Naive B cell (primary cell): Measurements from ENCODE around the gene MPL. TPM values are rescaled to one million over a fixed set of nuclear protein-coding genes. Genes with fewer than 3 reads are reported as not detected.
A peak's percentile ranks its signal among the peaks of the same experiment; 100 is the strongest.

ENCODE experiments used
- ATAC-seq, 2 donors: fragments of 150-1000 bp; cut with Tn5 transposase; 2 replicates each; pipeline ENCODE4 v1.10.0; 2021; ENCODE audit warnings: low read depth in 2 of 2, mild to moderate bottlenecking in 2 of 2, moderate library complexity in 2 of 2
- DNase-seq: peaks from one replicate; pipeline ENCODE4 v3.0.0; 2022
- H3K27ac Mint-ChIP-seq, 6 donors: one replicate each; pipeline ENCODE4 v1.8.0; 2020 to 2022; ENCODE audit warnings: mild to moderate bottlenecking in 6 of 6, mixed read lengths in 6 of 6, moderate library complexity in 5 of 6, inconsistent platforms in 2 of 6
- H3K27me3 Mint-ChIP-seq, 3 donors: one replicate each; pipeline ENCODE4 v1.8.0; 2021 to 2022; ENCODE audit warnings: mixed read lengths in 3 of 3, mild to moderate bottlenecking in 1 of 3
- H3K36me3 Mint-ChIP-seq, 2 donors: one replicate each; pipeline ENCODE4 v1.8.0; 2020 to 2022; ENCODE audit warnings: mixed read lengths in 2 of 2, inconsistent platforms in 1 of 2, mild to moderate bottlenecking in 1 of 2
- H3K4me1 Mint-ChIP-seq, 3 donors: one replicate each; pipeline ENCODE4 v1.8.0; 2020 to 2022; ENCODE audit warnings: mixed read lengths in 3 of 3, inconsistent platforms in 1 of 3, mild to moderate bottlenecking in 1 of 3, moderate library complexity in 1 of 3
- H3K4me3 Mint-ChIP-seq, 8 donors: one replicate each; pipeline ENCODE4 v1.8.0; 2020 to 2022; ENCODE audit warnings: mild to moderate bottlenecking in 8 of 8, mixed read lengths in 8 of 8, moderate library complexity in 8 of 8, inconsistent platforms in 2 of 8
- H3K9me3 Mint-ChIP-seq, 7 donors: one replicate each; pipeline ENCODE4 v1.8.0; 2020 to 2022; ENCODE audit warnings: mixed read lengths in 7 of 7, mild to moderate bottlenecking in 5 of 7, inconsistent platforms in 2 of 7, moderate library complexity in 1 of 7
- polyA plus RNA-seq, 6 donors: library from polyadenylated mRNA; unstranded; fragments of 300-500 nt; fragmentation: Illumina TruSeq; gene quantifications; one replicate each; pipeline ENCODE4 v1.2.3, GENCODE V29; 2021; ENCODE audit warnings: low read depth in 6 of 6

Gene MPL
- polyA plus RNA-seq, 6 donors from 2014 or later, result 0.32 TPM; not detected in 5

DNA sequence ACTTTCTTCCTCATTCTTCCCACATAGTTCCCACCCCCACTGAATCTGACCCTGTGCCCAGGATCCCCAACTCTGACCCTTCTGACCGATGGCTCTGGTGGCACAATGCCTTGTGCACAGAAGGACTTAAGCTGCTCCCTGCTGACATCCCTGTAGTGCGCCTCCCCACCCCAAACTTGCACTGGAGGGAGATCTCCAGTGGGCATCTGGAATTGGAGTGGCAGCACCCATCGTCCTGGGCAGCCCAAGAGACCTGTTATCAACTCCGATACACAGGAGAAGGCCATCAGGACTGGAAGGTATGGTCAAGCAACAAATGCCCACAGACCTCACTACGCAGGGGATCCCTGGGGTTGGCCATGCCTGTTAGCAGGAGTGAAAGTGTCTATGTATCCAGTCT, 9.0 kb downstream of the MPL start:
- no peaks in the 10 kb centered on the region for H3K36me3 Mint-ChIP-seq
- H3K27ac Mint-ChIP-seq, result peak overlapping the region in 1 of 6 donors; percentile 93
- H3K9me3 Mint-ChIP-seq, result no peaks in the 10 kb centered on the region
- no peaks in the 10 kb centered on the region for H3K27me3 Mint-ChIP-seq
- no peak overlapping the region for H3K4me3 Mint-ChIP-seq
- no peak for DNase-seq
- H3K4me1 Mint-ChIP-seq, result peaks cover 7 to 19% (median 7%) of the 10 kb centered on the region in 3 donors
- no peak for ATAC-seq

DNA sequence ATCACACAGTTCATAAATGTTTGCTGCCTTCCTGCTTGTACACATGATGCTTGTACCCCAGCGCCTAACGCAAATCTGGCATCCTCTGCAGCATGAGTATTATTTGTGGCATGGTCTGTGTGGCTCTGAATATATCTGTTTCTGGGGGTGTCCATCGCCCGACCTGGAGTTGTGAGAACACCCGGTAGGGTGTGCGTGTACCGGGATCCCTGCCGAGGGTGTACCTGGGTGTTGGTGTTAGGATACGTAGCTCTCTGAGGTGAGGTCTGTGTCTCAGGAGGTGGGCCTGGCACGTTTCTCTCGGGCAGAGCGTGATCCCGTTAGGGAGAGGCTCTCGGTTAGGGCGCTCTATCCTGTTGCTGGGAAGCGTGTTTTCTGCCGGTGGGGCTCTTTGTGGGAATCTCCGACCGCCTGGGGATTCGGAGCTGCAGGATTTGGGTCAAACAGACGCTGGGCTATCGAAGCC, 10.8 kb downstream of the MPL start:
- Mint-ChIP-seq H3K27ac (peak overlapping the region in 3 of 6 donors; percentile 36 to 93 (median 60)), H3K9me3 (no peaks in the 10 kb centered on the region), H3K4me3 (peak overlapping the region in 5 of 8 donors; percentile 19 to 87 (median 32)), H3K36me3 (no peaks in the 10 kb centered on the region), H3K27me3 (no peaks in the 10 kb centered on the region), H3K4me1 (peaks cover 7 to 19% (median 7%) of the 10 kb centered on the region in 3 donors)
- ATAC-seq, result no peak
- DNase-seq, result no peak

DNA sequence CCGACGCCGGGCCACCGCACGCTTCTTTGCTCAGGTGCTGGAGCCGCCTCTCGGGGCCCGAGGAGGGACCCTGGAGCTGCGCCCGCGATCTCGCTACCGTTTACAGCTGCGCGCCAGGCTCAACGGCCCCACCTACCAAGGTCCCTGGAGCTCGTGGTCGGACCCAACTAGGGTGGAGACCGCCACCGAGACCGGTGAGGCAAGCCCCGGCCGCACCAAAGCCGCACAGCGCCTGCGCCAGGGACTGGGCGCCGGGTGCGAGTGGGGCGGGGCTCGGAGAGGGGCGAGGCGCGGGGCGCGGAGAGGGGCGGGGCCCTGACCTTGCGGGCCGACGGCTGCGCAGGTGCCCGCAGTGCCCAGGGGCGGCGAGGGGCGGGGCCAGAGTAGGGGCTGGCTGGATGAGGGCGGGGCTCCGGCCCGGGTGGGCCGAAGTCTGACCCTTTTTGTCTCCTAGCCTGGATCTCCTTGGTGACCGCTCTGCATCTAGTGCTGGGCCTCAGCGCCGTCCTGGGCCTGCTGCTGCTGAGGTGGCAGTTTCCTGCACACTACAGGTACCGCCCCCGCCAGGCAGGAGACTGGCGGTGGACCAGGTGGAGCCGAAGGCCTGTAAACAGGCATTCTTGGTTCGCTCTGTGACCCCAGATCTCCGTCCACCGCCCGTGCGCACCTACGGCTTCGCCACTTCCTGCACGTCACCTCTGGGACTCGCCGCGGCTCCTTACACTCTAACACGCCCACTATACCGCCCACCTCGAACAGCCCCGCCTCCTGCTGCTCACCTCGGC, 11.4 kb downstream of the MPL start:
- DNase-seq (peak; percentile 77), ATAC-seq (peak; percentile 91 to 93)
- H3K9me3 Mint-ChIP-seq, result no peaks in the 10 kb centered on the region
- H3K4me1 Mint-ChIP-seq, result peaks cover 7 to 19% (median 7%) of the 10 kb centered on the region in 3 donors
- no peaks in the 10 kb centered on the region for H3K36me3 Mint-ChIP-seq
- peak overlapping the region; percentile 89 to 97 (median 92) for H3K27ac Mint-ChIP-seq
- H3K27me3 Mint-ChIP-seq, result no peaks in the 10 kb centered on the region
- peak overlapping the region; percentile 64 to 94 (median 87) for H3K4me3 Mint-ChIP-seq

DNA sequence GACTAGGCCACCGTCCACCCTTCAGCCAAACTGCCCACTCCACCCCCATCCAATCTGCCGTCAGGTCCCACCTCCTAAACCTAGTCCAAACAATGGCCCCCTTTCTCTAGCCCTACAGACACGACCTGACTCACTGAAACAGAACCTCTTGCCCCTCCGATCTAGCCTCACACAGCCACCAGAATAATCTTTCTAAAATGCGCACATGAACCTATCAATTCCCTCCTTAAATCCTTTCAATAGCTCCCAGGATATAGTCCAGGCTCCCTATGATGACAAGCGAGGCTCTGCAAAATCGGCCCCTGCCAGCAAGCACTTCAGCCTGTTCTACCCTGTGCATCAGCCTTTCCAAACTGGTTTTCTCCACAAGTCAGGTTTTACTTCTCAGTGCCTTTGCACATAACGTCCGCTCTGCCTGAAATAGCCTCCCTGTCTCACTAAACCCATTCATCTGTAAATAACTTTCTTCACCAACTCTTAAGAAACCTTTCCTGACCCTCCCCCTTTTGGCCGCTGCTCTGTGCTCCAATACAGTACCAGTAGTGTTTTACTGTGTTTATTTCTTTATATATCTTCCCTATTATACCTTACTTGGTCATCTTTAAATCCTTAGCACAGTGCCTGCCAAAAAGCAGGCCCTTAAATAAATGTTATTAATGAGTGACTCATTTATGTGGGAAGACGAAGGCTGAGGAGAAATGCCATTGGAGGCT, 12.1 kb downstream of the MPL start:
- no peak for DNase-seq
- no peak for ATAC-seq

DNA sequence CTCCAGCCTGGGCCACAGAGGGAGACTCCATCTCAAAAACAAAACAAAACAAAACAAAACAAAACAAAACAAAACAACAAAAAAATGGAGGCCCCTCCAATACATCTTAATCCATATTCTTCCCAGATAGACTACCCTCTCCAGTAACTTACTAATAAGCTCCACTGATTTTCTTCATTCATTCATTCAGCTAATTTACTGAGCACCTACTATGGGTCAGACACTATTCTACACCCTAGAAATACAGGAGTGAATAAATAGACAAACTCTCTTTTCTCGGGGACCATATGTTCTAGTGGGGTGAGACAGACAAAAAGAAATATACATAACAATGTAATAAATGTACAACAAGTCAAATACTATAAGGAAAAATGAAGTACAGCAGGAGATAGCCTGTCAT, 13.4 kb downstream of the MPL start:
- ATAC-seq (no peak), DNase-seq (no peak)
- no peaks in the 10 kb centered on the region for H3K9me3 Mint-ChIP-seq
- H3K4me3 Mint-ChIP-seq, result peak overlapping the region in 2 of 8 donors; percentile 1 to 55
- H3K27ac Mint-ChIP-seq, result peak overlapping the region in 4 of 6 donors; percentile 3 to 93 (median 50)
- H3K36me3 Mint-ChIP-seq, result no peaks in the 10 kb centered on the region
- H3K27me3 Mint-ChIP-seq, result no peaks in the 10 kb centered on the region
- peaks cover 7 to 19% (median 7%) of the 10 kb centered on the region in 3 donors for H3K4me1 Mint-ChIP-seq

More for the DNA sequence above, 12.1 kb downstream of the MPL start:
- Mint-ChIP-seq H3K36me3 (no peaks in the 10 kb centered on the region), H3K4me1 (peaks cover 7 to 19% (median 7%) of the 10 kb centered on the region in 3 donors), H3K27me3 (no peaks in the 10 kb centered on the region), H3K27ac (peak overlapping the region; percentile 89 to 97 (median 92)), H3K9me3 (no peaks in the 10 kb centered on the region), H3K4me3 (peak overlapping the region; percentile 64 to 94 (median 87))

DNA sequence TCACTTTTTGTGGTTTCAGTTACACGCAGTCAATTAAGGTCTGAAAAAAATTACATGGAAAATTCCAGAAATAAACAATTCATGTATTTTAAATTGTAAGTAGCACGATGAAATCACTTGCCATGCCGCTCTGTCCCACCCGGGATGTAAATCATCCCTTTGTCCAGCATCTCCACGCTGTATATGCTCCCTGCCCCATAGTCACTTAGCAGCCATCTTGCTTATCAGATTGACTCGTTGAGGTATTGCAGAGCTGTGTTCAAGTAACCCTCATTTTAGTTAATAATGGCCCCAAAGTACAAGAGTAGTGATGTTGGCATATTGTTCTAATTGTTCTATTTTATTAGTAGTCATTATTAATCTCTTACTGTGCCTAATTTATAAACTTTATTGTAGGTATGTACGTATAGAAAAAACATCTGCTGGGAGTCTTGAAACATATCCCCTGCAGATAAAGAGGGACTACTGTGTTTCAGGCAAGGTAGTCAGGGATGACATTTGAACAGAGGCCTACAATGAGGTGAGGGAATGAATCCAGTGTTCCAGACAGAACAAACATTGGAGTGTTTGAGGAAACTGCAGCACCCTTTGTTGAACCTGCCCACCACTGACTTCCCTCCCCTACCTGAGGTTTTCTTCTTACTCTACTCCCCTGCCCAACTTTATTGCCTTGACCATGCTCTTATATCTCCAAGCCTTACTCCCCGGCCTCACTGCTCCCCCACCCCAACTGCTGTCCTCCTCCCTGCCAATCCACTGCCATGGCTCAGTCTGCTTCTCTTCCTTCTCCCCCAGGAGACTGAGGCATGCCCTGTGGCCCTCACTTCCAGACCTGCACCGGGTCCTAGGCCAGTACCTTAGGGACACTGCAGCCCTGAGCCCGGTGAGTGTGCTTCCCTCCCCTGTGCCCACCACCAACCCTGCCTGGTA, 14.1 kb downstream of the MPL start:
- Mint-ChIP-seq H3K27me3 (no peaks in the 10 kb centered on the region), H3K4me3 (peak overlapping the region in 1 of 8 donors; percentile 55), H3K36me3 (no peaks in the 10 kb centered on the region), H3K27ac (peak overlapping the region in 4 of 6 donors; percentile 31 to 93 (median 83)), H3K4me1 (peaks cover 7 to 19% (median 7%) of the 10 kb centered on the region in 3 donors), H3K9me3 (no peaks in the 10 kb centered on the region)
- DNase-seq (no peak), ATAC-seq (no peak)

DNA sequence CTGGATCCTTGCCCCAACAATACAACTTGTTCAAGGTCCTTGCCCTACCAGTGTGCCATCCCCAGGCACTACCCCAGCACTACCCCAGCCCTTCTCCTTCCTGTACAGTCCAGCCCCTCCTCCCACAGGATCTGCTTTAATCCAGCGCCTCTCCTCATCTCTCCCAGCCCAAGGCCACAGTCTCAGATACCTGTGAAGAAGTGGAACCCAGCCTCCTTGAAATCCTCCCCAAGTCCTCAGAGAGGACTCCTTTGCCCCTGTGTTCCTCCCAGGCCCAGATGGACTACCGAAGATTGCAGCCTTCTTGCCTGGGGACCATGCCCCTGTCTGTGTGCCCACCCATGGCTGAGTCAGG, 14.7 kb downstream of the MPL start:
- H3K4me3 Mint-ChIP-seq, result no peak overlapping the region
- H3K36me3 Mint-ChIP-seq, result no peaks in the 10 kb centered on the region
- ATAC-seq, result no peak
- no peaks in the 10 kb centered on the region for H3K27me3 Mint-ChIP-seq
- peaks cover 7 to 19% (median 7%) of the 10 kb centered on the region in 3 donors for H3K4me1 Mint-ChIP-seq
- H3K9me3 Mint-ChIP-seq, result no peaks in the 10 kb centered on the region
- DNase-seq, result no peak
- H3K27ac Mint-ChIP-seq, result peak overlapping the region in 4 of 6 donors; percentile 6 to 93 (median 73)

DNA sequence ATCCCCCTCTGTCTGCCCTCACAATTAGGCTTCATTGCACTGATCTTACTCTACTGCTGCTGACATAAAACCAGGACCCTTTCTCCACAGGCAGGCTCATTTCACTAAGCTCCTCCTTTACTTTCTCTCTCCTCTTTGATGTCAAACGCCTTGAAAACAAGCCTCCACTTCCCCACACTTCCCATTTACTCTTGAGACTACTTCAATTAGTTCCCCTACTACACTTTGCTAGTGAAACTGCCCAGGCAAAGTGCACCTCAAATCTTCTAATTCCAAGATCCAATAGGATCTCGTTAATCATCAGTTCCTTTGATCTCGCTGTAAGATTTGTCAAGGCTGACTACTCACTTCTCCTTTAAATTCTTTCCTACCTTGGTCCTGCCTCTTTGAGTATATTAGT, 15.3 kb downstream of the MPL start:
- Mint-ChIP-seq H3K36me3 (no peaks in the 10 kb centered on the region), H3K27ac (peak overlapping the region in 3 of 6 donors; percentile 65 to 93 (median 74)), H3K4me1 (peaks cover 7 to 18% (median 10%) of the 10 kb centered on the region in 3 donors), H3K27me3 (no peaks in the 10 kb centered on the region), H3K4me3 (peak overlapping the region in 1 of 8 donors; percentile 16), H3K9me3 (no peaks in the 10 kb centered on the region)
- DNase-seq, result no peak
- no peak for ATAC-seq

DNA sequence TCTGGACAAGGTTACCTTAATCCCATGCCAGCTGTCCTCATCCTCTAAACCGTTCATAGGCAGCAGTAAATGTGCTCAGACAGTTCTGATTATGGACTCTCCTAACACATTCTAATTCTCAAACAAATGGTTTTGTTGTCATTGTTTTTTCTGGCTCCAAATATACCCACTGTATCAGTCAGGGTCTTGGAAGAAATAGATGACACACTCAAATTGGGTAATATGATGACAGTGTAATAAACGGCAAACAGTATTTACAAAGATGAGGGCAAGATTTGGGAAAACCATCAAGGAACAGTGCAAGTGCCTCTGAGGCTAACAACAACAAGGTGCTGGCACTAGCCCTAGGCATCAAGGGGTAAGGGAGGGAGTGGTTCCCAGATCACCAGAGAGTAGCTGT, 16.9 kb downstream of the MPL start:
- ATAC-seq (no peak), DNase-seq (no peak)
- Mint-ChIP-seq H3K9me3 (no peaks in the 10 kb centered on the region), H3K4me3 (no peak overlapping the region), H3K27ac (peak overlapping the region in 1 of 6 donors; percentile 31), H3K27me3 (no peaks in the 10 kb centered on the region), H3K36me3 (no peaks in the 10 kb centered on the region), H3K4me1 (peaks cover 18 to 20% (median 19%) of the 10 kb centered on the region in 3 donors)

DNA sequence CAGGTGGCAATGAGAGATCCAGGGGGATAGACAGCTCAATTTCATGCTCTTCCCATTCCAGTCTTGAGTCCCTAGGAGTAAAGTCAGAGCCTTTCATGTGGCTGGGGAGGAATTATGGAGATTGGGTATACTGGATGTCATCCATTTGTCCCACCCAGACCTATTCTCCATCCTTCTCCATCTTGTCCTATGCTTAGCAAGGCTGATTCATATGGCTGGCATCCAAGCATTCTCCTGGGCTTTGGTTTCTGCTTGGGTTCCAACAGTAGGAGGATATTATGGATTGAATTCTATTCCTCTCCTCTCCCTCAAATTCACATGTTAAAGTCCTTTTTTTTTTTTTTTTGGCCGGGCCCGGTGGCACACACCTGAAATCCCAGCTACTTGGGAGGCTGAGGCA, 17.3 kb downstream of the MPL start:
- no peak overlapping the region for H3K4me3 Mint-ChIP-seq
- H3K27me3 Mint-ChIP-seq, result no peaks in the 10 kb centered on the region
- no peaks in the 10 kb centered on the region for H3K36me3 Mint-ChIP-seq
- ATAC-seq (no peak), DNase-seq (no peak)
- peak overlapping the region in 1 of 6 donors; percentile 31 for H3K27ac Mint-ChIP-seq
- H3K9me3 Mint-ChIP-seq, result no peaks in the 10 kb centered on the region
- peaks cover 17 to 21% (median 18%) of the 10 kb centered on the region in 3 donors for H3K4me1 Mint-ChIP-seq

DNA sequence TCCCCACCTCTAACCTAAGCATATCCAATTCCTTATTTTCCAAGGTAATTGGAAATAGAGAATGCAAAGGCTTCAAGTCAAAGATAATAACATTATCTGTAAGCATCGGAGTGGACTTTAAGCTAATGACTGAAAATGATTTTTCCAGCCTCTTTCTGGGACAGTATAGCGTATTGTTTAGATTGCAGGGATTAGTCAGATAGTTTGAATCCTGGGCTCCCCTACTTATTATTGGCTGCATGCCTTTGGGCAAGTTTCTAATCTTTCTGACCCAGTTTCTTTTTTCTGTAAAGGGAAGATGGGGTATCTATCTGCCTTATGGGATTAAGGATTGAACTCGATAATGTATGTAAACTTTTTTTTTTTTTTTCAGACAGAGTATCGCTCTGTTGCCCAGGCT, 19.6 kb downstream of the MPL start:
- Mint-ChIP-seq H3K4me3 (peak overlapping the region in 5 of 8 donors; percentile 20 to 96 (median 47)), H3K4me1 (peaks cover 13 to 22% (median 20%) of the 10 kb centered on the region in 3 donors), H3K9me3 (no peaks in the 10 kb centered on the region), H3K27me3 (no peaks in the 10 kb centered on the region), H3K27ac (no peak overlapping the region), H3K36me3 (peaks cover 0 to 11% of the 10 kb centered on the region in 2 donors)
- no peak for DNase-seq
- ATAC-seq, result no peak

DNA sequence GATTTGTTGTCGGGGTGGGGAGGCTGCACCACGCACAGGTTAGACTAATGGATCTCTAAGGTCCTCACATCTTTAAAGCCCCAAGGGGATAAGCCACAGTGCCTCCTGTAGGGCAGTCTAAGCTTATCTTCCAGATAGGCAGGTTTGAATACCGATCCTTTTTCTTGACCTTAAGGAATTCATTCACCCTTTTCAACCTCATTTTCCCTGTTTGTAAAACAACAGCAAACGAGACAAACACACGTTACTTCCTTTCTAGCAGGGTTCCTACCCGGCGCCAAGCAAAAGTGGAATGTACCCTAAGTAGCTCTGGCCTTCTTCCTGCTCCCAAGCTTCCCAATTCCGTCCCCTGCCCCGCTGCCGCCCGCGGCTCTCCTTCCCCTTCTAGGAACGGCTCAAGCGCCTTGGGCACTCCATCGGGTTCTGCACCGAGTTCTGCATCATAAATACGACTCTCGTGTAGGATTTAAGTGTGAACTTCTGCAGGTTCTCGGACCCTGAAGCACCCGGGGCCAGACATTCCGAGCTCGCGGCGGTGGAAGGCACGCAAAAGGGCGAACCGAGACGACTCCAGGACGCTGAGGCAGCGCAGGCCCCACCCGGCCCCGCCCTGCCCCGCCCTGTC, 20.6 kb downstream of the MPL start:
- Mint-ChIP-seq H3K9me3 (no peaks in the 10 kb centered on the region), H3K36me3 (peaks cover 0 to 11% of the 10 kb centered on the region in 2 donors), H3K27ac (peak overlapping the region in 5 of 6 donors; percentile 49 to 92 (median 88)), H3K4me3 (peak overlapping the region; percentile 80 to 96 (median 93)), H3K4me1 (peaks cover 13 to 22% (median 20%) of the 10 kb centered on the region in 3 donors), H3K27me3 (no peaks in the 10 kb centered on the region)
- DNase-seq (peak; percentile 12), ATAC-seq (peak; percentile 13 to 20)
